AG08396 (cell line): Measurements from ENCODE around the gene NIP7.
A peak's percentile ranks its signal among the peaks of the same experiment; 100 is the strongest.

Source experiments
- DNase-seq: peaks from one replicate; pipeline ENCODE4 v3.0.0; 2012; ENCODE audit warnings: low spot score, mixed read lengths

The NIP7 gene

DNA sequence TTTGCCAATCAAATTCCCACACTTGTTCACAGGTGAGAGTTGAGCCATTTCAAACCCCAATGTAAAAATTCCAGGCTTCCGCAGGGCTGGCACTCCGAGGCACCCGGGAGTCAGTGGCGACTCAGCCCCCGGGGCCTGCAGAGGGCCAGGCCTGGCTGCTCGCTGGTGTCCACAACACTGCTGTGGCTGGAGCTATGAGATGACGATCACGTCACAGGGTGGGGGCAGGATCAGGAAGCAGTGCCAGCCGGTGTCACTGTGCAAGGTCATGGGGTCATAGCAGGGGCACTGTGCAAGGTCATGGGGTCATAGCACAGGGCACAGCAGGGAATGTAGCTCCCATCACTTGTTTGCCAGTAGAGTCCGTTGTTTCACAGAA, 20.7 kb upstream of the NIP7 start:
- DNase-seq, result no peak

DNA sequence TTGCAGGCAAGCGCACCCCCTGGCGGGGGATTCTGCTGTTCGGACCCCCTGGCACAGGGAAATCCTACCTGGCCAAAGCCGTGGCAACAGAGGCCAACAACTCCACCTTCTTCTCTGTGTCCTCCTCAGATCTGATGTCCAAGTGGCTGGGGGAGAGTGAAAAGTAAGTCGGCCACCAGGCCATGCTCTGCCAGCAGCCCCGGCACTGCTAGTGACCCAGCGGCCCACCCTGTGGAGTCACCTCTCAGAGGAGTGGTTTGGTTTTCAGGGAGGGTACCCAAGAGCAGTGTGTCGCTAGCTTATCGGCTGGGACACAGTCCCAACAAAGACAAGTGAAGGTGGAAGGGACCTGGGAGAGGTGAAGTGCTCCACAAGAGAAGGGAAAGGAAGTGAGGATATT, 20.2 kb upstream of the NIP7 start:
- no peak for DNase-seq

DNA sequence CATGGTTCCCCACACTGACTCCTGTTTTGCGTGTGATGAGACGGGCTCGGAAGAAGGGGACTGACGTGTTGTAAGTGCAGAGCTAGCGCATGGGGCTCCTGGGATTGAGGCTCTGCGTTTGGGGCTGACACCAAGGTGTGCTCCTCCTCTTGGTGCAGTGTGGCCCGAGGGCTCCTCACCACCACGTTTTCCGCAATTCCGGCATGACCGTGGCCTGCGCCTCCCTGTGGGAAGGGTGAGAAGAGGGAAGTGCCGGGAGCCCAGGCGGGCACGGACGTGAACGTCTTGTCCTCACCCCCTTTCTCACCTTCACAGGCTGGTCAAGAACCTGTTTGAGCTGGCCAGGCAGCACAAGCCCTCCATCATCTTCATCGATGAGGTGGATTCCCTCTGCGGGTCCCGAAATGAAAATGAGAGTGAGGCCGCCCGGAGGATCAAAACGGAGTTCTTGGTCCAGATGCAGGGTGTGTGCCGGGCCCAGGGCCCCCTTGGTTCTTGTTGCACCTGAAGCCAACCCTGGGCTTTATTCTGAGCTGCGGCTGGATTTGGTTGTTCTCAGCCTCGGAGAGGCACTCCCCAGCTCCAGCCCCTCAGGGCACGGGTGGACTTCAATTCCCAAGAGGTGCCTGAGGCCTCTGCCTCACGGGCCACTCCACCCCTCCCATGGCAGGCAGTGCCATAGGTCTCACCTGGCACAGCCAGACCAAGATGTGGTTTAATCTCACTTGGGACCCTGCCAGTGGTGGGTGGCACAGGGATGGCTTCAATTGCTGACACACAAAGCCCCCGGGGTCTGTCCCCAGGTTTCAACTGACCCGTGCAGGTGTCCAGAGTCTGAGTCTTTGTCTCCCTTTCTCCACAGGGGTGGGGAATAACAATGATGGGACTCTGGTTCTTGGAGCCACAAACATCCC, 19.5 kb upstream of the NIP7 start:
- no peak for DNase-seq

DNA sequence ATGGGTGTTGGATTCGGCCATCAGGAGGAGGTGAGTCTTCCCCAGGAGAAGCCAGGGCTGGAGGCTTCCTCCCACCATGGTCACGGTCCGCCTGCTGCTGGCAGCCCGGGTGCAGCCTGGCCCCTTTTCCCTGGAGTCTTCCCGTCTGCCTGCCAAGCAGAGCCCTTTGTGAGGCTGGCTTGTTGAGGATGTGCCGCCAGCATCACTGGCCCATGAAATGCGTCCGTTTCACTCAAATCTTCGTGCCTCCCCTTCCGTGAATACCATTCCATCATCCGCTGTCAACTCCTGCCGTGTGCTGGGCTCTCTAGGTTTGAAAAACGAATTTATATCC, 18.9 kb upstream of the NIP7 start:
- DNase-seq, result no peak

DNA sequence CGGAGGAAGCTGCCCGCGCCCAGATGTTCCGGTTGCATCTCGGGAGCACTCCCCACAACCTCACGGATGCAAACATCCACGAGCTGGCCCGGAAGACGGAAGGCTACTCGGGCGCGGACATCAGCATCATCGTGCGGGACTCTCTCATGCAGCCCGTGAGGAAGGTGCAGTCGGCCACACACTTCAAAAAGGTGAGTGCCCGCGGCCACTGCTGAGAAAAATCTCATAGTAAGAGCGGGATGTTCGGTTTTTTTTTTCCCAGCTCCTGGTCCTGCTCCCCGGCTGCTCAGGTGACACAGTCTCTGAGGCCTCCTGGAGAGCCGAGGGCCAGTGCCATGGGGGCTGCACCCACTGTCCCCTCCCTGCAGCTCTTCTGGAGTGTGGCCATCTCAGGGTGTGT, 18.5 kb upstream of the NIP7 start:
- no peak for DNase-seq

DNA sequence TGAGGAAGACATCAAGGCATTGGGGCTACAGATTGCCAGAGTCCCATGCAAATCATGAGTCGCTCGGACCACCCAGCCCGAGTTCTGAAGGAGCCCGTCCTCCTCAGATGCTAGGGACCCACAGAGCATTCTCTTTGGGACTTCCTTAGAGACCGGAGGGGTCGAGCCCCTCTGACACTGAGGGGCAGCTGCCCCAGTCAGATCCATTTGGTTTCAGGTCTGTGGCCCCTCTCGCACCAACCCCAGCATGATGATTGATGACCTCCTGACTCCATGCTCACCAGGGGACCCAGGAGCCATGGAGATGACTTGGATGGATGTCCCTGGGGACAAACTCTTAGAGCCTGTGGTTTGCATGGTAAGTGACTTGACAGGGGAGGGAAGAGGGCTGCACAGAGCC, 17.2 kb upstream of the NIP7 start:
- no peak for DNase-seq

DNA sequence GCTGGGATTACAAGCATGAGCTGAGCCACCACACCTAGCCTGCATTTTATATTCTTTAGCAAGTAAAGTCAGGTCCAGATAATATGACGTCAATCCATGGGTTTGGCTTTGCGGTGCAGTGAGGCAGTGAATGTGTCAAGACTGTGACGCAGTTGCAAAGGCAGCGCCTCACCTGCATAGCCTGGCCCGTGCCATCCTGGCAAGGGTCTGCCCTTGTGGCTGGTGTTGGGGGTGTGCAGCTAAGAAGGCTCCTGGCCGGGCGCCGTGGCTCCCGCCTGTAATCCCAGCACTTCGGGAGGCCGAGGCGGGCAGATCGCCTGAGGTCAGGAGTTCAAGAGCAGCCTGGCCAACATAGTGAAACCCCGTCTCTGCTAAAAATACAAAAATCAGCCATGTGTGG, 16.2 kb upstream of the NIP7 start:
- no peak for DNase-seq

DNA sequence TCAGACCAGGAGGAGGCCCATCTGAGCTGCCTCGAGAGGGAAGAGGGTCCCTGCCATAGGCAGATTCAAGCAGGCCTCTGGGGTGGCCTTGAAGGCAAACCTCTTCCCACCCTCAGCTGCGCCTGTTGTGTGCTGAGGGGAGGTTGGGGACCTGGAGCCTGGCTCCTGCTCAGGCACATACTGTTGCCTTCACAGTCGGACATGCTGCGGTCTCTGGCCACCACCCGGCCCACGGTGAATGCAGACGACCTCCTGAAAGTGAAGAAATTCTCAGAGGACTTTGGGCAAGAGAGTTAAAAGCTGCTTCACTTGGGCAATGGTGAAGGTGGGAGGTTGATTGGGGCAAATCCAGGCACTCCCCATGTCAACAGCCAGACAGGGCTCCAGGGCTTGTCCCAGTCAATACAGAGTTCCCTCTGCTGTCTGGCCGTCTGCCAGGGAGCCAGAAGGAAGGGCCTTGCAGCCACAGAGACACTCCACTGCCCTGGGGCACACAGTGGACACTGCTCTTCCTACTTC, 15.5 kb upstream of the NIP7 start:
- no peak for DNase-seq

DNA sequence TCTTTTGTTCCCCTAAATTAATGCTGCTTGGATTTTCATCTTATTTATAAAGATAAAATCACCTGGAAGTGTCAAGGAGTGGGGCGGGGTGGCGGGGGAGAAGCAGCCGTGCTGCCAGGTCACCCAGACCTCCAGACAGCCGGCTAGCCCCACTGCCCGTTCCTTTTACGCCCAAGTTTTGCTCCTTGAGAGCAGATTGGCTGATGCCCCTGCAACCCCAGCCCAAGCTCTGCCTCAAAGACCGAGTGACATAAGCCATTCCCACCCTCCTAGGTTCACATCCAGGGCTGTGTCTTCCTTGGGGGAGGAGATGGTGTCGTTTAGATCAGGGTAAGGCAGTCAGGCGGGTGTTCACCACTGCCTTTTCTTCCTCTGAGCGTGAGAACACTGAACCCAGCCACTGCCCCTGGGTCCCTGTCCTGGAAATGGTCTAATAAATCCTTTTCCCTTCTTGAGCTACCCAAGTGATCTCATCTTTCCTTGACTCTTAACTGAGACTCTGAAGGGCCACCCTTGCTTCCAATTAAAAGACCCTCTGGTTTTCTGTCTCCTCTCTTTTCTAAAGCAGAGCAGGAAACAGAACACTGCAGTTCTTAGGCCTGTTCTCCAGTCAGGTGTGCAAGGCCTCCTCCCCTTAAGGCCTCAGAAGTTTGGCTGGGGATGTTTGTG, 14.9 kb upstream of the NIP7 start:
- DNase-seq, result no peak

DNA sequence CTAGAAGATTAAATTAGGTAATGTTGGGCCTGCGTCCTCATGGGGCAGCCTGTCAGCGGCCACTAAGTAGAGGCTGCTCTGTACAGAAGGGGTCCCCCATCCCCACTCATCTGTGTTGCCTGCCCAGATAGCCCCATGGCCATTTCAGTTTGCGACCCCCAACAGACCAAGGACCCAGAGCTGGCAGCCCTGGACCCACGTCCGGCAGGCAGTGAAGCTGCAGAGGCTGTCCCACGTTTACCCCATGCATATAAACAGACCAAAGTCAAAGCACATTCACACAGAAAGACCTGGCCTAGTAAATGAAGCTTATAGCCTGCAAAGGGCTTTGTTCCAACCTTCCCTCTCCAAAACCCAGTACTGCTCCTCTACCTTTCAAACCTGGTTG, 13.8 kb upstream of the NIP7 start:
- DNase-seq, result no peak

DNA sequence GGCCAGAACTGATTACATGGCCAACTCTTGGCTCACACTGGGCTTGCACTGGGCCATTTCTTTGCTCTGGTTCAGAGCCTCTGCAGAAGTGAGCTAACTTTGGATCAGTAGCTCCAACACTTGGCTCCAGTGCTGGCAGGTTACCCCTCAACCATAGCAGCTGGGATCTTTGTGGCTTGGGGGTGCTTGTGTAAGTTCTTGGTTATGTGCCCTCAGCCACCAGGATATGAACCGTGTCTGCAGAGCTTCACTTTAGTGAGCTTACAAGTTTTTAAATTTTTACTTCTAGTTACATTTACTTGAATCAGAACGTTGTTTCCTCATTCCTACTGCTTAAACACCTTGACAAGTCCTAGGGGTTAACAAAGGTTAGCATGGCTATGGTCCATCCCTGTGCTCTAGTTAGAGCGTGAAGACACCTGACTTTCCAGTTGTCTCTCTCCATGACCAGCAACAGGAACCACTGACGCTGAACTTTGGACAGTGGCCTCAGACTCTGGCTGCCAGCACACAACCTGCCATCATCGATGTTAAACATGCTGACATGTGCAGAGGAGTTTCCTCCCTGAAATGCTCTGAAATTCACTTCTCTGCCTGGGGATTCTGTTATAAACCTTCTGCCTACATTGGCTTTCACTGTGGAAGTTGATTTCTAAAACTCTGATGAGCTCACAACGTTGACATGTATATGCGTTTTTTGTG, 13.2 kb upstream of the NIP7 start:
- DNase-seq, result no peak

DNA sequence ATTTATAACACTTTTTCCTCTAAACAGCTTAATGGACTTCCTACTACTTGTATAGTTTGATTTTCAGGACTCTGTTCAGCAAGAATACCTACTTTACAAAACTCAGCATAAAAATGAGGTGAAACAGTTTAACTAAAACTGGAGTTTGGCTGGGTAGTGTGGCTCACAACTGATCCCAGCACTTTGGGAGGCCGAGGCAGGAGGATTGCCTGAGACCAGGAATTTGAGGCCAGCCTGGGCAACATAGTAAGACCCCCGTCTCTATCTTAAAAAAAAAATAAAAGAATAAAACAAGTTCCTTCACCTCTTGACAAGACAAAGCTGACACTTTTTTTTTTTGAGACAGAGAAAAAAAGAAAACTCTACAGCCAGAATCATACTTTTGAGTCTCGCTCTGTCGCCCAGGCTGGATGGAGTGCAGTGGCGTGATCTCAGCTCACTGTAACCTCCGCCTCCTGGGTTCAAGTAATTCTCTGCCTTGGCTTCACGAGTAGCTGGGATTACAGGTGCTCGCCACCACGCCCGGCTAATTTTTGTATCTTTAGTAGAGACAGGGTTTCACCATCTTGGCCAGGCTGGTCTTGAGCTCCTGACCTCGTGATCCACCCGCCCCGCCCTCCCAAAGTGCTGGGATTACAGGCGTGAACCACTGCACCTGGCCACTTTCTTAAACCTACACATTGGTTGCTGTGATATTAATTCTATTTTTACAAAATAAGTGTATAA, 11.8 kb upstream of the NIP7 start:
- DNase-seq, result no peak

DNA sequence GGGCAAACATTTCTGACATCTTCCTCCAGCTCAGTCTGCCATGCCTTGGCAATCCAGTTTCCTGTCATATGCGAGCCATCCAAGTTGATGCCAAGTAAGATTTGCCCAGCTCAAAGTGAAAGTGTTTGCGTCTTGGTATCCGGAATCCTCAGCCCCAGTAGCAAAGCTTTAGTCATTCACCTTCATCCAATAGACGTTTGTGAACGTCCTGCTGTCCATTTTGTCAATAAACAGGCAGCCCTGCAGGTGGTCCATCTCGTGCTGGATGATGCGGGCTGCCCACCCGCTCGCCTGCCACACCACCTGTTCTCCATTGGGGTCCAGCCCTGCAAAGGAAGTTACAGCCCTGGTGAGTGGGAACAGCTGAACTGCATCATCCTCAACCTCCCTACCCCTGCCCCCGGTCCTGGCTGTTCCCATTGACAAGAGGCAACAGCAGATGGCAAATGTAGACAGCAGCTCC, 10.7 kb upstream of the NIP7 start:
- DNase-seq, result peak; percentile 74

DNA sequence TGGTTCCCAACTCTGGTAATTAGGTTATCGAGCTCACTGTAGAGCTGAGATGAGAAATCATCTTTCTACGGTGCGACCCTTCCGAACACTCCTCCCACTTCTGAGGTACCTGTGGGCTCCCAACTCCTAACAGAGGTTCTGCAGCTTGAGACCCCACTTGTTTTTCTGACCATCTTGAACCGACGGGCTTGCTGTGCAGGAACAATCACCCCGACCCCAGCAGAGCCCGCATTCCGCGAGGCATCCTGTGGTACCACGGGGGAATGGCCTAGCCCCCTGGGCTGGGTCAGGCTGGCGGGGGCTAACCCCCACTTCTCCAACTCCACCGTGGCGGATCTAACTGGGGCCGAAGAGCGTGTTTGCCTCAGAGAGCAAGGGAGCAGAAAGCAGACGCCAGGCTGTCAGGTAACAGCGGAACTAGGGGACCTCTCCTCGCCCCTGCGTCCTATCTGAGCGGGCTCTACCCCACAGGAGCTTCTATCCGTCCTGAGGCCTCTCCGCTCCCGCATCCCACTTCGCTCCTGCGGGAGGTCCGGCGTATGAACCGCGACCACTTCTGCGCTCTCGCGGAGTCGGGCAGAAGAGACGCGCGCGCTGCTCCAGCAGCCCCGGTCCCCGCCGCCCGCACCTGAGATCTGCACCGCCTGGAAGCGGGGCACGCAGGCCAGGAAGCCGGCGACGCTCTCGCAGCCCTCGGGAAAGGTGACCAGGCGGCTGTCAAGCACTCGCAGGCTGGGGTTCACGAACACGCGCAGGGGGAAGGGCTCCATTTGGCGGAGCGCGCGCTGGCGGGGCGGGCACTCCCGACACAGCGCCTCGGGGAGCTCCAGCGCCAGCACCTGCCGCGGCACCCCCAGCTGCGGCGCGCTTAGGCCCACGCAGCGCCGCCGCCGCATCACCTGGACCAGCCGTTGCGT, 9.9 kb upstream of the NIP7 start:
- peak; percentile 47 for DNase-seq

DNA sequence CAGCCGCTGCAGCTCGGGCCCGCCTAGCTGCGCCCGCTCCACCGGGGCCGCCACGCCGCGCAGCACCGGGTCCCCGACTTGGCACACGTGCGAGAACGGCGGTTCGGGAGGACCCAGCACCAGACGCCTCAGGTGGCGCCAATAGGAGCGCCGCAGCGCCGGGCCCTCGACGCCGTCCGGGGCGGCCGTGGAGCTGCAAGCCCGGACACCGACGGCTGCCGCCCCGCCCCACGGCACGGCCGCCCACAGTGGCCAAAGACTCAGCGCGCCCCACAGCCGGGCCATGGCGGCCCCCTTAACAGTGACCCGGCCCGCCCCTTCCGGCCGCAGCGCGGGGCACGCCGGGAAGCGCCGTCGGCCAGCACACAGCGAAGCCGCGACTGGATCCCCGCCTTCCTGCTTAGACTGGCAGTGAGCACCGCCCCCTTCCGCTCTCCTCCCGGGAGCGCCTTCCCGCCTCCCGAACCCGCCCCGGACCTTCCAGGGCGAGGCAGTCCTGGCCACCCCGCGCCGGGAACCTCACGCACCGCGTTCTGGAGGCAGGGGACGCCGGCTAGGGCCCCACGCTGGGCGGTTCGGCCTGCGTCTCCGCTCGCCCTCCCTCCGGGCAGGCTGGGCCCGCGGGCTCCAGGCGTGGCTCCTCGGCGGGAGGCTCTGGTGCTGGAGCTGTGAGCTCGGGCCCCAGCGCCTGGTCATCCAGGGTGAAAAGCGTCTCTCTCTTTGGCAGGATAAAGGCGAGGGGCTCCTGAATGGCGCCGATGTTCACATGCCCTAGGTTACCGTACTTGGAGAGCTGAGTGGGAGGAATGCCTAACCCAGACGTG, 9.1 kb upstream of the NIP7 start, which contains the start of gene PDF:
Gene PDF (minus strand): TSS at position 303 of the 824 bp plus-strand sequence. CDS start 18 bp downstream, at position 285.
- DNase-seq, result peak; percentile 96

DNA sequence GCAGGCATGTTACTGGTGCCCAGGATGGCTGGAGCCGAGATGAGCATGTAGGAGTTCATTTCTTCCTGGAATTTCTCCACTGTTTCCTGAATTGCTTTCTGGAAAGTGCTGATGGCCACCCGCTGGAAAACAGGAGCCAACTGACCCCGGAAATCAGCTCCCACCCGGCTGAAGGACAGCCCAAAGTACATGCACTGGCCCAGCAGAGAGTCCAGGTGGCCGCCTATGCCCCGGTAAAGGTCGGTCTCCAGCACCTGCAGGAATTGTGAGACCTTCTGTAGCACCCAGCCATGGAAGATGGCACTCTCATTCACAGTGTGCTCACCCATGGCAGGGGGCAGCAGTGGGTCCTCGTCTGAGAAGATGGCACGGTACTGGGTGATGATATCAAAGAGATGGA, 4.9 kb upstream of the NIP7 start:
- no peak for DNase-seq

DNA sequence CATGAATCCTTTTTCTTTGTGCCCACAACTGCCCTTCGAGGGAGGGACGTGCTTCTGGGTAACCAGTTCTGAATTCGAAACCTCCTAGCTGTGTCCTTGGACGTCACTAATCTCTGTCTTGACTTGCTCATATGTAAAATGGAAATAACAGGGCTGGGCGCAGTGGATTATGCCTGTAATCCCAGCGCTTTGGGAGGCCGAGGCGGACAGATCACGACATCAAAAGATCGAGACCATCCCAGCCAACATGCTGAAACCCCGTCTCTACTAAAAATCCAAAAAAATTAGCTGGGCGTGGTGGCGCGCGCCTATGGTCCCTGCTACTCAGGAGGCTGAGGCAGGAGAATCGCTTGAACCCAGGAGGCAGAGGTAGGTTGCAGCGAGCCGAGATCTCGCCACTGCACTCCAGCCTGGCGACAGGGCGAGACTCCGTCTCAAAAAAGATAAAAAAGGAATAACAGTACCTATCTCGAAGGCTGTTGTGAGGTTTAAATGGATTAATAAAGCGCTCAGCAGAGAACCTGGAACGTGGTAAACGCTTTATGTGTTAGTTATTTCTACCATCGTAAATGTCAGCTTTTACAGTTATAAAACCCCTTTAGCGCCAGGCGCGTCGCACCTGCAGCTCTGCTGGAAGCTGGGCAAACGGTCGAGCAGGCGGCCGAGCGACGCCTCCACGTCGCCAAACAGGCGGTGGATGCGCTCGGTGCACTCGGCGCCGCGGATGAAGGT, 849 bp upstream of the NIP7 start:
- no peak for DNase-seq

DNA sequence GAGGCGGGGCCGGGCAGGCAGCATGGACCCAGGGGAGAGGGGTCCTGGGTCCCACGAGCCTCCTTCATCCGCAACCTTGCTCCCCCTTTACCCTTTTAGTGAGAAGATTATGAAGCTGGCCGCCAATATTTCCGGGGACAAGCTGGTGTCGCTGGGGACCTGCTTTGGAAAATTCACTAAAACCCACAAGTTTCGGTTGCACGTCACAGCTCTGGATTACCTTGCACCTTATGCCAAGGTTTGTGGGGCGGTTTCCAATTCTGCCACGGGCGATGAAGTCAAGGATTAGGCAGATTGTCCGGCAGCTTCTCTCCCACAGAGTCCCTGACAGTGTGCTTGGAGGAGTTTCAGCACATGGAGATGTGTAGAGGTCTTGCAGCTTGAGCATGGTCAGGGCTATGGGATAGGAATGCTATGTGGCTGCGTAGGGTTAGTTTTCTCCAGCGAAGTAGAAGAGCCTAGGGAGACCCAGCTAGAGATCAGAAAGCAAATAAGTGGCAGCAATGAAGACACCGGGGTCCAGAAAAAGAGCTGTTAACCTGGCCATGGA, 598 bp downstream of the NIP7 start:
- DNase-seq, result peak; percentile 45

DNA sequence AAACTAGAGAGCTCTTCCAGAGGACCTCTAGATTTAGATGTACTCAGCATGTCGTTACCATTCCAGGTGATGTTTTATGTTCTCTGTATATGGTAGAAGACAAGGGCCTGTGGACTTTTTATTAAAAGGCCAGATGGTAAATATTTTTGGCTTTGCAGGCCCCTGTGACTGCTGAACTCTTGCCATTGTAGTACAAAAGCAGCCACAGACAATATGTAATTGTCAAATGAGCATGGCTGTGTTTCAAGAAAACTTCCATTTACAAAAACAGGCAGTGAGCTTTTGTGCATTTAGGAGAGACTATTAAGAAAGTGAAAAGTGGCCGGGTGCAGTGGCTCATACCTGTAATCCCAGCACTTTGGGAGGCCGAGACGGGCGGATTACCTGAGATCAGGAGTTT, 4.6 kb downstream of the NIP7 start:
- no peak for DNase-seq
